Measurements from ENCODE around the gene KBTBD4. TPM values are rescaled to one million over a fixed set of nuclear protein-coding genes. Genes with fewer than 3 reads are reported as not detected.
"Not testable (repeated sequence)": the region's sequence is repeated elsewhere in the genome, so short reads cannot be mapped to it uniquely, and the experiment has no call there.

The KBTBD4 gene
- total and polyA plus RNA-seq, 8 donors: 3.5 to 13.0 (median 6.7) TPM

- WGBS, 2 donors: 67 to 73% methylated on average over 10 of the region's 10 CpGs
- peak overlapping the region in 2 of 4 donors; percentile 7 to 84 for H3K27ac ChIP-seq
These were observed 28.3 kb downstream of the KBTBD4 start for GRCh38 chr11:47550288-47551047.

DNA sequence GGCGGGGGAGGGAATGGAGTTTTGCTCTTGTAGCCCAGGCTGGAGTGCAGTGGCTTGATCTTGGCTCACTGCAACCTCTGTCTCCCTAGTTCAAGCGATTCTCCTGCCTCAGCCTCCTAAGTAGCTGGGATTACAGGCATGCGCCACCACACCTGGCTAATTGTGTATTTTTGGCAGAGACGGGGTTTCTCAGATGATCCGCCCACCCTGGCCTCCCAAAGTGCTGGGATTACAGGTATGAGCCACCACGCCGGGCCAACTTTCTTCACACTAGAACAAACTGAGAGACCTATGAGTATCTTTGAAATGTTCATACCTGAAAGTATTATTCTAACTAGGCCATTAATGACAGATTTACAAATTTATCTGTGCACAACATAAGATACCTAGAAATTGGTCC, 32.5 kb downstream of the KBTBD4 start:
- intact Hi-C loops (cut with DNase I); H3K36me3 ChIP-seq; ATAC-seq; FAIRE-seq; DNase-seq; H3K27me3 ChIP-seq; H3K9me3 ChIP-seq; H3K27ac ChIP-seq; H3K4me3 ChIP-seq: not testable (repeated sequence)
- WGBS, 2 donors: 95 to 99% methylated on average over 7 of the region's 7 CpGs
- peaks cover 11 to 20% (median 18%) of the 10 kb centered on the region in 3 donors for H3K4me1 ChIP-seq

More at GRCh38 chr11:47550288-47551047, 28.3 kb downstream of the KBTBD4 start:
- no peaks in the 10 kb centered on the region for H3K27me3 ChIP-seq
- H3K9me3 ChIP-seq: no peaks in the 10 kb centered on the region
- peaks cover 17 to 30% (median 23%) of the 10 kb centered on the region in 3 donors for H3K4me1 ChIP-seq
- no peak for DNase-seq
- H3K4me3 ChIP-seq: peak overlapping the region in 1 of 4 donors; percentile 99
- ATAC-seq: no peak
- H3K36me3 ChIP-seq: no peaks in the 10 kb centered on the region
- TF ChIP-seq, protein P1, sequence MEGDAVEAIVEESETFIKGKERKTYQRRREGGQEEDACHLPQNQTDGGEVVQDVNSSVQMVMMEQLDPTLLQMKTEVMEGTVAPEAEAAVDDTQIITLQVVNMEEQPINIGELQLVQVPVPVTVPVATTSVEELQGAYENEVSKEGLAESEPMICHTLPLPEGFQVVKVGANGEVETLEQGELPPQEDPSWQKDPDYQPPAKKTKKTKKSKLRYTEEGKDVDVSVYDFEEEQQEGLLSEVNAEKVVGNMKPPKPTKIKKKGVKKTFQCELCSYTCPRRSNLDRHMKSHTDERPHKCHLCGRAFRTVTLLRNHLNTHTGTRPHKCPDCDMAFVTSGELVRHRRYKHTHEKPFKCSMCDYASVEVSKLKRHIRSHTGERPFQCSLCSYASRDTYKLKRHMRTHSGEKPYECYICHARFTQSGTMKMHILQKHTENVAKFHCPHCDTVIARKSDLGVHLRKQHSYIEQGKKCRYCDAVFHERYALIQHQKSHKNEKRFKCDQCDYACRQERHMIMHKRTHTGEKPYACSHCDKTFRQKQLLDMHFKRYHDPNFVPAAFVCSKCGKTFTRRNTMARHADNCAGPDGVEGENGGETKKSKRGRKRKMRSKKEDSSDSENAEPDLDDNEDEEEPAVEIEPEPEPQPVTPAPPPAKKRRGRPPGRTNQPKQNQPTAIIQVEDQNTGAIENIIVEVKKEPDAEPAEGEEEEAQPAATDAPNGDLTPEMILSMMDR (IDR thresholded peaks at IDR 0.05): no peak
- intact Hi-C loops (cut with DNase I): no loop called here
- FAIRE-seq: no peak

GRCh38 chr11:47545298-47545697, 33.5 kb downstream of the KBTBD4 start:
- no peaks in the 10 kb centered on the region for H3K27me3 ChIP-seq
- intact Hi-C loops (cut with DNase I): no loop called here

GRCh38 chr11:47541070-47541469, 37.7 kb downstream of the KBTBD4 start:
- Histone ChIP-seq H3K4me1 (peaks cover 17 to 30% (median 22%) of the 10 kb centered on the region in 3 donors), H3K27me3 (no peaks in the 10 kb centered on the region), H3K27ac (no peak overlapping the region), H3K9me3 (no peaks in the 10 kb centered on the region), H3K4me3 (no peak overlapping the region), H3K36me3 (no peaks in the 10 kb centered on the region)
- ATAC-seq (peak in 1 of 4 donors; percentile 28), FAIRE-seq (no peak), DNase-seq (no peak)
- WGBS, 2 donors: 91 to 96% methylated on average over 2 of the region's 2 CpGs
- intact Hi-C loops (cut with DNase I): no loop called here
- TF ChIP-seq, protein P1 (IDR thresholded peaks at IDR 0.05): no peak

More at GRCh38 chr11:47545298-47545697, 33.5 kb downstream of the KBTBD4 start:
- DNase-seq (no peak), ATAC-seq (no peak), FAIRE-seq (no peak)
- no peak overlapping the region for H3K27ac ChIP-seq
- no peaks in the 10 kb centered on the region for H3K36me3 ChIP-seq
- WGBS, 2 donors: 95 to 99% methylated on average over 6 of the region's 6 CpGs
- peaks cover 9 to 20% (median 10%) of the 10 kb centered on the region in 3 donors for H3K4me1 ChIP-seq
- TF ChIP-seq, protein P1 (IDR thresholded peaks at IDR 0.05): no peak
- no peaks in the 10 kb centered on the region for H3K9me3 ChIP-seq
- no peak overlapping the region for H3K4me3 ChIP-seq

DNA sequence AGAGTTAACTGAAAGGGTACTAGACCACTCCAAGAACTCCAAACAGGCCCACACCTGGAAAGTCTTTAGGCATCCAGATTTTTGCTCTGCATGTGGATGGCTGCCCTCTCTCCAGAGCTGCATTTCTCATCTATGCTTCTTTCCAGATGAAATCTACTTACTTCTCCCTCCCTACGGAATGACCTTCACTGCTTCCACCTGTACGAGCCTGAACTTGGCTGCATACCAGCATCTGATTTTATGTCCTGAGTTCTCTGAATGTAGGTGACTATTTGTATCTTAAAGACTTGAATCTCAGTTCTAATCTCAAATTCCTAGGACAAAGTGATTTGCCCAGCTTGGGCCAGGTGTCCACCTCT, 39.1 kb downstream of the KBTBD4 start:
- H3K4me1 ChIP-seq: peaks cover 17 to 30% (median 22%) of the 10 kb centered on the region in 3 donors
- intact Hi-C loops (cut with DNase I): no loop called here

More for the DNA sequence above, 39.1 kb downstream of the KBTBD4 start:
- peak in 2 of 6 donors; percentile 26 to 31 for DNase-seq
- TF ChIP-seq, protein P1 (IDR thresholded peaks at IDR 0.05): no peak
- H3K27me3 ChIP-seq: no peaks in the 10 kb centered on the region
- H3K9me3 ChIP-seq: no peaks in the 10 kb centered on the region
- no peak overlapping the region for H3K4me3 ChIP-seq
- H3K27ac ChIP-seq: peak overlapping the region in 1 of 4 donors; percentile 29
- 6 to 13% methylated on average over 2 of the region's 2 CpGs for WGBS, 2 donors
- ATAC-seq: peak; percentile 67 to 86 (median 76)
- no peaks in the 10 kb centered on the region for H3K36me3 ChIP-seq
- no peak for FAIRE-seq
